HepG2 (cell line): ENCODE measurements around the gene FALEC. TPM values are rescaled to one million over a fixed set of nuclear protein-coding genes. Genes with fewer than 3 reads are reported as not detected.

Experiments used
- IRF1 ChIP-seq: sonication (generic); formaldehyde crosslinking; IDR thresholded peaks from 2 replicates; pipeline ENCODE4 v1.4.0; 2020; ENCODE audit warnings: low read depth, mild to moderate bottlenecking, missing genetic modification reagents
- KIAA2018 ChIP-seq: sonication (generic); formaldehyde crosslinking; IDR thresholded peaks from 2 replicates; pipeline ENCODE4 v1.5.0; 2020; ENCODE audit warnings: mild to moderate bottlenecking, missing genetic modification reagents, borderline replicate concordance
- KLF9 ChIP-seq: IDR thresholded peaks from 2 replicates; pipeline ENCODE4 v1.6.1; 2016; ENCODE audit warnings: low read depth
- MED8 ChIP-seq: sonication (generic); formaldehyde crosslinking; IDR thresholded peaks from 2 replicates; pipeline ENCODE4 v1.8.1; 2023; ENCODE audit warnings: mild to moderate bottlenecking, missing genetic modification reagents; ENCODE audit not compliant: insufficient replicate concordance
- NPAS2 ChIP-seq: sonication (generic); formaldehyde crosslinking; IDR thresholded peaks from 2 replicates; pipeline ENCODE4 v1.8.0; 2022; ENCODE audit warnings: mild to moderate bottlenecking, missing genetic modification reagents, borderline replicate concordance
- PRPF4 ChIP-seq: fragments of 200-400 bp; formaldehyde crosslinking; IDR thresholded peaks from 2 replicates; pipeline ENCODE4 v1.6.1; 2016; ENCODE audit warnings: low read length, low read depth; ENCODE audit not compliant: poor library complexity, severe bottlenecking
- TBL1XR1 ChIP-seq: fragments of 150-350 bp; IDR thresholded peaks from 2 replicates; pipeline ENCODE4 v1.6.1; 2014; ENCODE audit warnings: borderline replicate concordance, low read length; ENCODE audit not compliant: partially characterized antibody
- ZNF646 ChIP-seq: sonication (generic); formaldehyde crosslinking; IDR thresholded peaks from 2 replicates; pipeline ENCODE4 v1.9.0; 2021; ENCODE audit warnings: mild to moderate bottlenecking, missing genetic modification reagents
- ZNF75D ChIP-seq: sonication (generic); formaldehyde crosslinking; IDR thresholded peaks from 2 replicates; pipeline ENCODE4 v1.8.1; 2023; ENCODE audit warnings: missing genetic modification reagents, mild to moderate bottlenecking, borderline replicate concordance
- polyA plus RNA-seq, 8 experiments: library from polyadenylated mRNA; depleted of rRNA in 3 of 8; stranded (reverse) in 7 of 8; unstranded in 1 of 8; fragments of >200 nt; fragmentation: Illumina TruSeq in 4 of 8; extraction: Trizol in 4 of 8; gene quantifications; 2 replicates each; pipeline versions ENCODE4 v1.2.1 to v1.2.3, GENCODE V29; 2011 to 2016; ENCODE audit warnings: low read depth in 4 of 8, missing spikeins in 1 of 8, mixed read lengths in 1 of 8; ENCODE audit not compliant: insufficient read depth in 1 of 8
- total RNA-seq, 5 experiments: library from RNA; depleted of rRNA; stranded (reverse); fragments of >200 nt; fragmentation: Illumina TruSeq; extraction: Trizol; gene quantifications; 2 replicates each; pipeline ENCODE4 v1.2.3, GENCODE V29; 2016; ENCODE audit warnings: low read depth in 1 of 5

The FALEC gene
- total and polyA plus RNA-seq, 2 of the 13 experiments (the other 11 are each of a cell fraction or from before 2014, with no cell fraction given), result 0.33 to 0.71 TPM

DNA sequence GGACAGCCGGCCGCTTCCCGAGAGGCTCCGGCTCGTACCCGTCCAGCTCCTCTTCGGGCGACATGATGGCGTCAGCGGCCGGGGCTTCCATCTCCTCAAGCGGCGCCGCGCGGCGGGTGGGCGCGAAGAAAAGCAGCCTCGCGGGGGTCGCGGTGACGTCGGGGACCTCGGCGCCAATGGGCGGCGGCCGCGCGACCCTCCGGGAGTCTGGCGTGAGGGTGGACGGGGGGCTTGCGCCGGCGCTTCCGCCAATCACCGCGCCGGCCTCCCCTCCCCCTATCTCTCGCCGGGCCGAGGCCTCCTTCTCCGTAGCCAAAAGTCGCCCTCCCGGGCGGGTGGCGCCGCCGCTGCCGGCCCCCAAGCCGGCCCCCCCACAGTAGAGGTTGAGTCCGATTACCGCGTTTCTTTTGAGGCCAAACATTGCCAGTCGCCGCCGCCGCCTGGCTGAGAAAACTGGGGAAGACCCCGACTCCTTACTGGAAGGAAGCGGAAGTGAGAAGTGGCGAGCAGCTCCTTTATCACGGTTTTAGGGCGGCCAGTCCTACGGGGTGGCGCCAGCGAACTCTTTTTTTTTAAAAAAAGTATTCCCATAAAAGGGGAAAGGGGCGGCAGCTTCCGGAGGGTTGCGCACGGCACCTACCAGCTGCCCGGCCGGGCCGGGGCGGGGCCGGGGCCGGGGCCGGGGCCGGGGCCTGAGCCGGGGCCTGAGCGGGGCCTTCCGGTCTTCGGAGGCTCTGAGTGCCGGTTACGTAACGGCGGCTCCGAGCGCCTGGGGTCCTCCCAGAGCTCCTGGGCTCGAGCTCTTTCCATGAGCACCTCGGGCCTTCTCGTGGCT is 63.8 kb downstream of the FALEC start, which contains the start of gene MCL1 (continued):
- TF ChIP-seq NPAS2, result no peak
- TF ChIP-seq TBL1XR1, result peak; percentile 40
- peak; percentile 50 for TF ChIP-seq MED8 (CRISPR knock-in tag)
- no peak for TF ChIP-seq KIAA2018 (CRISPR knock-in tag)
- no peak for TF ChIP-seq KLF9 (CRISPR knock-in tag)
- TF ChIP-seq PRPF4, result peak; percentile 16
- no peak for TF ChIP-seq IRF1 (CRISPR knock-in tag)
- no peak for TF ChIP-seq ZNF646
- no peak for TF ChIP-seq ZNF75D (CRISPR knock-in tag)
